ENCODE measurements around the gene DMAC2L. TPM values are rescaled to one million over a fixed set of nuclear protein-coding genes. Genes with fewer than 3 reads are reported as not detected.
"Not testable (repeated sequence)": the region's sequence is repeated elsewhere in the genome, so short reads cannot be mapped to it uniquely, and the experiment has no call there.

The DMAC2L gene
- total RNA-seq, 2 experiments from 2014 or later, result 13.8 to 33.0 TPM

GRCh38 chr14:50354527-50354926 is 42.4 kb downstream of the DMAC2L start:
- DNase-seq (ENCODE audit: low spot score), result no peak
- no peak overlapping the region for H2AFZ ChIP-seq (ENCODE audit: low read length)
- BruUV-seq (replicated peaks), result no TSS peak
- H3K4me2 ChIP-seq (ENCODE audit: low read length), result no peak overlapping the region
- no peaks in the 10 kb centered on the region for H3K9me2 ChIP-seq (ENCODE audit: insufficient read depth, low read length)
- no peaks in the 10 kb centered on the region for H3K79me2 ChIP-seq (ENCODE audit: insufficient read depth, low read depth, low read length)
- ChIA-PET POLR2A (interaction anchor here (1.1 kb wide), 1 partner anchor 20 kb away, joined by 3 read pairs; no protein-coding TSS in a partner anchor), CTCF (ENCODE audit: unreplicated experiment) (no interaction called here)
- H3K4me1 ChIP-seq (ENCODE audit: insufficient read depth, low read length, poor library complexity, severe bottlenecking), result no peaks in the 10 kb centered on the region
- H3K4me3 ChIP-seq (ENCODE audit: low read depth, low read length, poor library complexity, severe bottlenecking), result no peak overlapping the region
- no peaks in the 10 kb centered on the region for H3K9me3 ChIP-seq (ENCODE audit: low read length)
- intact Hi-C loops (cut with micrococcal nuclease; ENCODE audit: unreplicated experiment), result no loop called here
- no peaks in the 10 kb centered on the region for H4K20me1 ChIP-seq (ENCODE audit: insufficient read depth, low read length)
- H3K36me3 ChIP-seq (ENCODE audit: insufficient read depth, low read length), result no peaks in the 10 kb centered on the region
- no peak for TF ChIP-seq EZH2phosphoT487 (IDR thresholded peaks at IDR 0.05; ENCODE audit: borderline replicate concordance, low read depth, low read length)
- no peak for TF ChIP-seq CTCF (conservative IDR thresholded peaks at IDR 0.05; ENCODE audit: low read length)
- no peak overlapping the region for H3K27ac ChIP-seq (ENCODE audit: low read depth, low read length, poor library complexity, severe bottlenecking)

- Histone ChIP-seq H3K9me2 (ENCODE audit: insufficient read depth, low read length) (no peaks in the 10 kb centered on the region), H2AFZ (ENCODE audit: low read length) (no peak overlapping the region), H3K36me3 (ENCODE audit: insufficient read depth, low read length) (no peaks in the 10 kb centered on the region), H3K27ac (ENCODE audit: low read depth, low read length, poor library complexity, severe bottlenecking) (no peak overlapping the region), H3K9me3 (ENCODE audit: low read length) (no peaks in the 10 kb centered on the region), H3K4me3 (ENCODE audit: low read depth, low read length, poor library complexity, severe bottlenecking) (no peak overlapping the region), H3K79me2 (ENCODE audit: insufficient read depth, low read depth, low read length) (no peaks in the 10 kb centered on the region), H3K4me2 (ENCODE audit: low read length) (no peak overlapping the region), H3K4me1 (ENCODE audit: insufficient read depth, low read length, poor library complexity, severe bottlenecking) (no peaks in the 10 kb centered on the region), H4K20me1 (ENCODE audit: insufficient read depth, low read length) (no peaks in the 10 kb centered on the region)
- TF ChIP-seq CTCF (conservative IDR thresholded peaks at IDR 0.05; ENCODE audit: low read length) (no peak), EZH2phosphoT487 (IDR thresholded peaks at IDR 0.05; ENCODE audit: borderline replicate concordance, low read depth, low read length) (no peak)
- ChIA-PET CTCF (ENCODE audit: unreplicated experiment) (no interaction called here), POLR2A (interaction anchor here (1.6 kb wide), 1 partner anchor 24 kb away, joined by 4 read pairs; no protein-coding TSS in a partner anchor)
- BruUV-seq (replicated peaks), result no TSS peak
- DNase-seq (ENCODE audit: low spot score), result no peak
- intact Hi-C loops (cut with micrococcal nuclease; ENCODE audit: unreplicated experiment), result no loop called here
These were observed 43.6 kb downstream of the DMAC2L start for GRCh38 chr14:50355692-50356091.

- BruUV-seq (replicated peaks); H3K27ac ChIP-seq (ENCODE audit: low read depth, low read length, poor library complexity, severe bottlenecking): not testable (repeated sequence)
These were observed 44.2 kb downstream of the DMAC2L start for GRCh38 chr14:50356283-50356682.

More at GRCh38 chr14:50356283-50356682, 44.2 kb downstream of the DMAC2L start:
- POLR2A ChIA-PET, result interaction anchor here (0.9 to 1.6 kb wide), 2 partner anchors 21 to 25 kb away, joined by 3 to 4 read pairs; no protein-coding TSS in a partner anchor
- H3K36me3 ChIP-seq (ENCODE audit: insufficient read depth, low read length); H3K79me2 ChIP-seq (ENCODE audit: insufficient read depth, low read depth, low read length); H3K9me3 ChIP-seq (ENCODE audit: low read length); DNase-seq (ENCODE audit: low spot score); H3K4me1 ChIP-seq (ENCODE audit: insufficient read depth, low read length, poor library complexity, severe bottlenecking); H4K20me1 ChIP-seq (ENCODE audit: insufficient read depth, low read length); CTCF ChIA-PET (ENCODE audit: unreplicated experiment); H3K4me3 ChIP-seq (ENCODE audit: low read depth, low read length, poor library complexity, severe bottlenecking); H3K9me2 ChIP-seq (ENCODE audit: insufficient read depth, low read length); intact Hi-C loops (cut with micrococcal nuclease; ENCODE audit: unreplicated experiment); H2AFZ ChIP-seq (ENCODE audit: low read length); H3K4me2 ChIP-seq (ENCODE audit: low read length): not testable (repeated sequence)
